ENCODE measurements around the gene ZDHHC8. TPM values are rescaled to one million over a fixed set of nuclear protein-coding genes. Genes with fewer than 3 reads are reported as not detected.

The ZDHHC8 gene
- total RNA-seq, 1 experiment from 2014 or later: 89.3 TPM

DNA sequence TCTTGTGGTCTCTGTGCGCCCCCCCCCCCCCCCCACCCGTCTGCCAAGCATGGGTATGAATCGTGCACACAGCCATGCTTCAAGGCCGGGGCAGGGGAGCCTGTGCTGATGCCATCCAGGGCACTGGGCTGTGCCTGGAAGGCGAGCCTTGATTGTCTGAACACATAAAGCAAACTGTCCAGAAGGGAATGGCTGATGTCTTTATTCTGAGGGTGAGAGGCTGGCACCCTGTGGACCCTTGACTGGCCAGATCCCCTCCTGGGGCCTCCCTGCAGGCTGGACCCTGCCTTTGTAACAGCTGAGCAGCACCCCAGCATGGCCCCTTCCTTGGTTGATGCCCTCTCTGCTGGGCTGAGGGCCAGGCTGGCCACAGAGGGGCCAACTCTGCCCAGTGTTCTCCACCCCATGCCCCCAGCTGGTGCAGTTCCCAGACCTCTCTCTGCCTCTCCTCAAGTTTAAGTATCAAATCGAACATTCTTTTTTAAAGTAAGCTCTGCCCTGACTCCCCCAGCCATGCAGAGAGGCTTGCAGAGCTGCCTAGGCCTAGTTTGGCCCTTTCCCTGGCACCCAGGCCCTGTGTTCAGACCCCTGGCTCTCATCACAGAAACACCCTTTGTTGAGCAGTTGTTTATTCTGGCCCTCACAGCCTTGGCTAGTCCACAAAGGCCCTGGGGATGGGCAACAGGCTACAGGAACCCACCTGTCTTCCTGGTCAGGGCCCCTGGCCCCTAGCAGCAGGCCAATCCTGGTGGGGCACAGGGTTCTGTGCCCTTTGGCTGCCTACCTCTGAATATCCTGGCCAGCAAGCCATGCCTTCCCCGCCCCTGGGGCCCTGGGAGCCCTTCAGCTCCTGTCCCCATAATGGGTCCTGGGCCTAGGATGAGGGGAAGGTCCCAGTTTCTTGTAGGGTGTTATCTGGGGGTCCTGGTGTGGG lies 19.6 kb upstream of the ZDHHC8 start:
- CTCF ChIA-PET: no interaction called here
- peak; percentile 12; the same call in 1 of the 2 replicates for TF ChIP-seq POLR2AphosphoS5 (IDR thresholded peaks at IDR 0.05; ENCODE audit: low read depth, low read length)
- TF ChIP-seq SIN3A (IDR thresholded peaks at IDR 0.05; ENCODE audit: low read depth): peak; percentile 24; the same call in 1 of the 2 replicates
- no peak for TF ChIP-seq SP1 (IDR thresholded peaks at IDR 0.05; ENCODE audit: low read depth)
- Histone ChIP-seq H3K4me1 (ENCODE audit: control insufficient read depth in 1 of 2, insufficient read depth in 2 of 2, low read length in 2 of 2) (peaks cover 8 to 14% of the 10 kb centered on the region in 2 experiments), H3K9ac (ENCODE audit: low read length) (0 out of 2 replicates have a peak overlapping the region, but pooled peaks have one; percentile 4), H3K79me2 (ENCODE audit: insufficient read depth, low read length) (peaks cover 32% of the 10 kb centered on the region), H3K36me3 (ENCODE audit: control insufficient read depth in 1 of 2, insufficient read depth in 2 of 2, low read length in 2 of 2) (peaks cover 17 to 57% of the 10 kb centered on the region in 2 experiments; a peak in 3 of 4 replicates), H3K27me3 (ENCODE audit: insufficient read depth, low read length) (no peaks in the 10 kb centered on the region), H3K4me2 (ENCODE audit: low read length) (no peak overlapping the region), H2AFZ (ENCODE audit: low read depth, low read length, poor library complexity, severe bottlenecking) (no peak overlapping the region), H3K27ac (ENCODE audit: low read depth, low read length) (peak overlapping the region; percentile 34), H3K9me2 (ENCODE audit: insufficient read depth) (no peaks in the 10 kb centered on the region), H3K9me3 (ENCODE audit: control insufficient read depth in 1 of 2, insufficient read depth in 1 of 2, low read depth in 1 of 2, low read length in 2 of 2) (no peaks in the 10 kb centered on the region), H4K20me1 (ENCODE audit: insufficient read depth) (no peaks in the 10 kb centered on the region), H3K4me3 (replicated peaks in 1 of 2; ENCODE audit: low read depth in 1 of 2, low read length in 2 of 2) (no peak overlapping the region)
- no peak for DNase-seq (ENCODE audit: low read depth, low spot score)
- peak; percentile 12; the same call in 1 of the 2 replicates for ATAC-seq
- POLR2A ChIA-PET: no interaction called here
- intact Hi-C loops (cut with micrococcal nuclease): loop anchor here (10.0 kb wide), 1 partner anchor 147 kb away; no protein-coding TSS in a partner anchor
- RAD21 ChIA-PET (ENCODE audit: low non-redundant PET in 1 of 2, low total read pairs in 2 of 2, uncharacterized antibody in 2 of 2, unreplicated experiment in 2 of 2): no interaction called here
- no TSS peak for BruUV-seq (replicated peaks)

DNA sequence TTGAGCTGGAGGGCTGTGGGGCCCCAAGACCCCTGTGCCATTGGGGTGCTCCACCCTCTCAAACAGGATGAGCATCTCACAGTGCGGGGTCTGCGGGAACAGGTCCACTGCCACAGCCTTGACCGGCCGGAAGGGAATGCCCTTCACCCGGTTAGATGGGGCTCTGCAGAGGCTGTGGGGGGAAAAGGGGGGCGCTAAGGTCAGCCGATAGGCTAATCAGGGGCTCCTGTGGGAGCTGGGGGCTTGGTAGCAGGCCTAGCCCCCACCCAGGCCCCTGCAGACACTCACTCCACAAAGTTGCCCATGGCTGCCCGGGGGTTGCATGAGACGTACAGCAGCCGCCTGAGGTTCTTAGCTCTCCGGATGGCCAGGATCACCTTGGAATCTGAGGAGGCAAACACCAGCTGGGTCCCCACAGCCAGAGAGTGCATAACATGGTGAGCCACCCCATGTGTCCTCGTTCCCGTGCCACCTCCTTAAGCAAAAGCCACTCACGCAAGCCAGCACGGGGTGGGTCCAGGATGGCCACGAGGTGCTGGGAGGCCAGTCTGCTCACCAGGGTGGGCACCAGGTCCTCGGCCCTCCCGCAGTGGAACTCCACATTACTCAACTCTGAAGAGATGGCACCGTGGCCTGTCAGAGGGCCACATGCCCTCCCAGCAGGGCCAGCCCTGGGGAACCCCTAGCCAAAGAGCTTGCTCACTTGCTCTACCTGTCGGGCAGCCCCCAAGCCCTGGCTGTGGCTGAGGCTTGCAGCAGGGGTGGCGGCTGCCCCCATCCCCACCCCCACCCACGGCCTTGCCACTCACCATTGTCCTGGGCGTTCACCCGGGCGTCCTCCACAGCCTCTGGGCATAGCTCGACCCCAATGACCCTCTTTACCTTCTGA lies 18.7 kb upstream of the ZDHHC8 start:
- Histone ChIP-seq H3K9me3 (ENCODE audit: control insufficient read depth in 1 of 2, insufficient read depth in 1 of 2, low read depth in 1 of 2, low read length in 2 of 2) (no peaks in the 10 kb centered on the region), H3K27ac (ENCODE audit: low read depth, low read length) (peak overlapping the region; percentile 34; the same call in 1 of the 2 replicates), H4K20me1 (ENCODE audit: insufficient read depth) (no peaks in the 10 kb centered on the region), H3K4me3 (replicated peaks in 1 of 2; ENCODE audit: low read depth in 1 of 2, low read length in 2 of 2) (no peak overlapping the region), H3K4me1 (ENCODE audit: control insufficient read depth in 1 of 2, insufficient read depth in 2 of 2, low read length in 2 of 2) (peaks cover 8 to 14% of the 10 kb centered on the region in 2 experiments), H3K9ac (ENCODE audit: low read length) (no peak overlapping the region), H3K4me2 (ENCODE audit: low read length) (no peak overlapping the region), H3K27me3 (ENCODE audit: insufficient read depth, low read length) (no peaks in the 10 kb centered on the region), H3K9me2 (ENCODE audit: insufficient read depth) (no peaks in the 10 kb centered on the region), H3K36me3 (ENCODE audit: control insufficient read depth in 1 of 2, insufficient read depth in 2 of 2, low read length in 2 of 2) (peaks cover 10 to 49% of the 10 kb centered on the region in 2 experiments; a peak in 3 of 4 replicates), H2AFZ (ENCODE audit: low read depth, low read length, poor library complexity, severe bottlenecking) (no peak overlapping the region), H3K79me2 (ENCODE audit: insufficient read depth, low read length) (peaks cover 35% of the 10 kb centered on the region)
- BruUV-seq (replicated peaks): no TSS peak
- RAD21 ChIA-PET (ENCODE audit: low non-redundant PET in 1 of 2, low total read pairs in 2 of 2, uncharacterized antibody in 2 of 2, unreplicated experiment in 2 of 2): no interaction called here
- CTCF ChIA-PET: no interaction called here
- intact Hi-C loops (cut with micrococcal nuclease): loop anchor here (10.0 kb wide), 1 partner anchor 148 kb away; no protein-coding TSS in a partner anchor
- POLR2A ChIA-PET: no interaction called here
- no peak for DNase-seq (ENCODE audit: low read depth, low spot score)
- ATAC-seq: no peak
- TF ChIP-seq EZH2phosphoT487 (IDR thresholded peaks at IDR 0.05; ENCODE audit: borderline replicate concordance) (no peak), POLR2AphosphoS5 (IDR thresholded peaks at IDR 0.05; ENCODE audit: low read depth, low read length) (no peak), FOSL1 (IDR thresholded peaks at IDR 0.05; ENCODE audit: low read depth) (no peak), CEBPB (IDR thresholded peaks at IDR 0.05; ENCODE audit: low read depth) (no peak), SP1 (IDR thresholded peaks at IDR 0.05; ENCODE audit: low read depth) (no peak)
- TF ChIP-seq, protein P1, sequence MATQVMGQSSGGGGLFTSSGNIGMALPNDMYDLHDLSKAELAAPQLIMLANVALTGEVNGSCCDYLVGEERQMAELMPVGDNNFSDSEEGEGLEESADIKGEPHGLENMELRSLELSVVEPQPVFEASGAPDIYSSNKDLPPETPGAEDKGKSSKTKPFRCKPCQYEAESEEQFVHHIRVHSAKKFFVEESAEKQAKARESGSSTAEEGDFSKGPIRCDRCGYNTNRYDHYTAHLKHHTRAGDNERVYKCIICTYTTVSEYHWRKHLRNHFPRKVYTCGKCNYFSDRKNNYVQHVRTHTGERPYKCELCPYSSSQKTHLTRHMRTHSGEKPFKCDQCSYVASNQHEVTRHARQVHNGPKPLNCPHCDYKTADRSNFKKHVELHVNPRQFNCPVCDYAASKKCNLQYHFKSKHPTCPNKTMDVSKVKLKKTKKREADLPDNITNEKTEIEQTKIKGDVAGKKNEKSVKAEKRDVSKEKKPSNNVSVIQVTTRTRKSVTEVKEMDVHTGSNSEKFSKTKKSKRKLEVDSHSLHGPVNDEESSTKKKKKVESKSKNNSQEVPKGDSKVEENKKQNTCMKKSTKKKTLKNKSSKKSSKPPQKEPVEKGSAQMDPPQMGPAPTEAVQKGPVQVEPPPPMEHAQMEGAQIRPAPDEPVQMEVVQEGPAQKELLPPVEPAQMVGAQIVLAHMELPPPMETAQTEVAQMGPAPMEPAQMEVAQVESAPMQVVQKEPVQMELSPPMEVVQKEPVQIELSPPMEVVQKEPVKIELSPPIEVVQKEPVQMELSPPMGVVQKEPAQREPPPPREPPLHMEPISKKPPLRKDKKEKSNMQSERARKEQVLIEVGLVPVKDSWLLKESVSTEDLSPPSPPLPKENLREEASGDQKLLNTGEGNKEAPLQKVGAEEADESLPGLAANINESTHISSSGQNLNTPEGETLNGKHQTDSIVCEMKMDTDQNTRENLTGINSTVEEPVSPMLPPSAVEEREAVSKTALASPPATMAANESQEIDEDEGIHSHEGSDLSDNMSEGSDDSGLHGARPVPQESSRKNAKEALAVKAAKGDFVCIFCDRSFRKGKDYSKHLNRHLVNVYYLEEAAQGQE (IDR thresholded peaks at IDR 0.05; ENCODE audit: low read depth): no peak

Data from HCT116 (cell line).